HG03135 (cell line): Measurements from ENCODE around the gene CNEP1R1.

Experiments
- ATAC-seq: cut with Tn5 transposase; IDR thresholded peaks from one replicate; pipeline ENCODE4 v1.9.1; 2021; ENCODE audit warnings: mild to moderate bottlenecking, moderate library complexity; ENCODE audit not compliant: unreplicated experiment

The CNEP1R1 gene

GRCh38 chr16:50015631-50016030 lies 9.4 kb upstream of the CNEP1R1 start:
- ATAC-seq: no peak

- no peak for ATAC-seq
Observed at GRCh38 chr16:50017553-50017952, 7.5 kb upstream of the CNEP1R1 start.

GRCh38 chr16:50021544-50021943 lies 3.5 kb upstream of the CNEP1R1 start:
- no peak for ATAC-seq

- ATAC-seq: no peak
Observed at GRCh38 chr16:50023641-50024040, 1.4 kb upstream of the CNEP1R1 start.

GRCh38 chr16:50024207-50024606 lies 818 bp upstream of the CNEP1R1 start:
- ATAC-seq: no peak

- ATAC-seq: peak; percentile 9
Observed at GRCh38 chr16:50025537-50025931, 509 bp downstream of the CNEP1R1 start.

- ATAC-seq: no peak
Observed at GRCh38 chr16:50027829-50028228, 2.8 kb downstream of the CNEP1R1 start.

GRCh38 chr16:50035468-50035992 lies 10.5 kb downstream of the CNEP1R1 start:
- no peak for ATAC-seq

GRCh38 chr16:50036426-50036825 lies 11.4 kb downstream of the CNEP1R1 start:
- no peak for ATAC-seq

- ATAC-seq: no peak
Observed at GRCh38 chr16:50037662-50038220, 12.7 kb downstream of the CNEP1R1 start.

GRCh38 chr16:50038286-50038685 lies 13.3 kb downstream of the CNEP1R1 start:
- ATAC-seq: no peak

- ATAC-seq: no peak
Observed at GRCh38 chr16:50038756-50039529, 13.9 kb downstream of the CNEP1R1 start.

GRCh38 chr16:50040018-50040417 lies 15.0 kb downstream of the CNEP1R1 start:
- ATAC-seq: no peak

- ATAC-seq: no peak
Observed at GRCh38 chr16:50040710-50041109, 15.7 kb downstream of the CNEP1R1 start.

- no peak for ATAC-seq
Observed at GRCh38 chr16:50043358-50043757, 18.3 kb downstream of the CNEP1R1 start.

- no peak for ATAC-seq
Observed at GRCh38 chr16:50045412-50045811, 20.4 kb downstream of the CNEP1R1 start.

- no peak for ATAC-seq
Observed at GRCh38 chr16:50046853-50047252, 21.8 kb downstream of the CNEP1R1 start.

- ATAC-seq: no peak
Observed at GRCh38 chr16:50047864-50048263, 22.8 kb downstream of the CNEP1R1 start.

GRCh38 chr16:50050802-50051201 lies 25.8 kb downstream of the CNEP1R1 start:
- no peak for ATAC-seq

- no peak for ATAC-seq
Observed at GRCh38 chr16:50056226-50056625, 31.2 kb downstream of the CNEP1R1 start.

GRCh38 chr16:50058091-50058771 lies 33.2 kb downstream of the CNEP1R1 start:
- no peak for ATAC-seq

GRCh38 chr16:50059111-50059510 lies 34.1 kb downstream of the CNEP1R1 start:
- no peak for ATAC-seq
